ENCODE results near the gene CHST11.

CHST11 gene

DNA sequence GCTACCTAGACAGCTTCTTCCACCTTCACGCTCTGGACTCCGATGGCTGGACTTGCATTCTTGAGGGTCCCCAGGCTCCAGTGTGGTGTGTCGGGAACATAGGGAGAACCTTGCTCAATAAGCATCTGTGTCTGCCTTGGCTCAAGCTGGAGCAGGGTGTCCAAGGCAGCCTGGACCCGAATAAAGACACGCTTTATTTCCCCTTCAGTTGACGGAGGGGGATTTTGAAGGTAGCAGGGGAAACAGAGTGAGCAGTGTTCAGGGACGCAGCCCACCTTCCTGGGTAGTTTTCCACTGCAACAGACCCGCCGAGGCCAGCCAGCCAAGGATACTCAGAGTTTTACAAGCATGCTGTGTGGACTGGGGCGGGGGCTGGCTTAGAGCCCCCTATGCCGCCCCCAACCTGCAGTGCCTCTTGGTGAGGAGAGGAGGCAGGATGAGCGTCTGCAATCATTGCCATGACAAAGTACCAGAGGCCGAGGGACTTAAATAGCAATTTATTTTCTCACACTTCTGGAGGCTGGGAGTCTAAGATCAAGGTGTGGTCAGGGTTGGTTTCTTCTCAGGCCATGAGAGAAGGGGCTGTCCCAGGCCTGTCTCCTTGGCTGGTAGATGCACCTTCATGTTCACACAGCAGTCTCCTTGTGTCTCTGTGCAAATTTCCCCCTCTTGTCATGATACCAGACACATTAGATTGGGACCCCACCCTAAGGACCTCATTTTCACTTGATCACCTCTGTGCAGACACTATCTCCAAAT, 201.2 kb downstream of the CHST11 start:
- DNase-seq: peak; percentile 67

DNA sequence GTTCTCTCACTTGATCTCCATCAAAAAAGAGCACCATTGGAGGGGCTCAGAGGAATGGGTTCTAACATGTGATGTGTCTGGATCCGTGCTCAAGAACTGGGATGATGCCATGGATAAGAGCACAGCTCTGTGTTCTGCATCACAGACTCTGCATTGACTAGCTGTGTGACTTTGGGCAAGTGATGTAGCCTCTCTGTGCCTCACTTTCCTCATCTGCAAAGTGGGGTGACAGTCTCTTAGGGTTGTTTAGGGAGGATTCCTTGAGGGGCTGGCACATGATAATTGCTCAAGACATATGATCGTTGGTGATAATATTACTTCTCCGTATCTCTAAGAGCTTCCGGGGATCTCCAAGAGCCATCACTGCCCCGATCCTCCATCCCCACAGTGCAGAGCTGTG, 202.3 kb downstream of the CHST11 start:
- no peak for DNase-seq

DNA sequence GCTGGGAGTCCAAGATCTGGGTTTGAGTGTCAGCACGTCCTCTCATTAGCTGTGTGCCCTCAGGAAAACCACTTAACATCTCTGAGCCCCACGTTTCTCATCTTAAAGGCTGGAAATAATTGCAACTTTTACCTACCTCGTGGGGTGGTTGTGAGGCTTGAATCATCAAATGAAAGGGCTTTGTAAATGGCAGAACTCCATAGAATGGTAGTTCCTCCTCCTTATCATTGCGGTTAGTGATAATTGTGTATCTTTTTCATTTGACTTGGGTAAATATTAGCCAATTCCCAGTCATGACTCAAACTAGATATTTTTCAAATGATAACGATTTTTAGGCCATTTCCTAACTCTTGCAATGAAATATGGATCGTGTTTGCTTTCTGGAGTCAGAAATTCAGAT, 205.5 kb downstream of the CHST11 start:
- no peak for DNase-seq

DNA sequence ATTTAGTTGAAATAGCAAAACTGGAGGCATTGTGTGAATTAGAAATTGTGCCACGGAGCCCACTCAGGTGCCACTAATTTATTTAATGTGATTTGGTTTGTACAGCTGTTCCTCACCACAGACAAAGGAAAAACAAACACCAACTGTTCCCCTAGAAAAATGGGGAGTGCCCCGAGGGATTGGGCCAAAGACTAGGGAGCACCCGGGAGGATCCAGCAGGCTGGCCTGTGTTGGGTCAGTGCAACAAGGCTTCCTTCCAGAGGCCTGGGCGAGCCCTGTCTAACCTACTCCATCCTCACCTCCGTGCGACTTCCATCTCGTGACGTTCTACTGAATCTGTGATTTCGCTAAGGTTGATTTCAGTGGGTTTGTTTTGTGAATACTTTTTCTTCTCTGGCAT, 206.2 kb downstream of the CHST11 start:
- DNase-seq: no peak

DNA sequence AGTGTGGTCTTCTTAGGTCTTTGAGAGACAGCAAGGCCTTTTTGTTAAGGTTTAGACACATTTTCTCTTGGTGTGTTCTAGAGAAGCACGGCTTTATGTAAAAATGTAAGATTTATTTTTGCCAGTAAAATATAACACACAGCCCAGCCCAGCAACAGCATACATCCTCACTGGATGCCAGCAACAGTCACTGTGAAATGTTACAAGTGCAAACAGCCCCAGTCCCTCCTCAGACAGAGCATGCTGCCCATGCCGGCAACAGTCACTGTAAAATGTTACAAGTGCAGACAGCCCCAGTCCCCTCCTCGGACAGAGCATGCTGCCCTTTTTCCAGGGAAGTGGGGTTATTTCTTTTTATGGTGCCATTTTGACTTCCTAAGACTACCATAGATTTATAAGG, 207.6 kb downstream of the CHST11 start:
- no peak for DNase-seq

DNA sequence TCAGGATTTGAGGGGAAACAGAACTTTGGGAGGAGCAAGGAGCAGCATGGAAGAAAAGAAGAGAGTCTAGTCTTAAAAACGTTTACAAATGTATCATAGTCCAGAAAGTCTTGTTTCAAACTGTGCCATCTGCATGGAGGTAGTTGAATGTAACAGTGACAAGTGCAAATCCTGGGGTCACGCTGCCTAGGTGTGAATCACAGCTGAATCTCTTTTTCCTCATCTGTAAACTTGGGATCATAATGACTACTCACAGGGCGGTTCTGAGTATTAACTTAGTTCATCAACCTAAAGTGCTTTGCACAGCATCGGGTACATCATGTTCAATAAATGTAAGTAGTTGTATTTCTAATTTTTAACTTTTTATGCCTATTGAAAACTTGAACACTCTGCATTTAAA, 208.5 kb downstream of the CHST11 start:
- DNase-seq: no peak

DNA sequence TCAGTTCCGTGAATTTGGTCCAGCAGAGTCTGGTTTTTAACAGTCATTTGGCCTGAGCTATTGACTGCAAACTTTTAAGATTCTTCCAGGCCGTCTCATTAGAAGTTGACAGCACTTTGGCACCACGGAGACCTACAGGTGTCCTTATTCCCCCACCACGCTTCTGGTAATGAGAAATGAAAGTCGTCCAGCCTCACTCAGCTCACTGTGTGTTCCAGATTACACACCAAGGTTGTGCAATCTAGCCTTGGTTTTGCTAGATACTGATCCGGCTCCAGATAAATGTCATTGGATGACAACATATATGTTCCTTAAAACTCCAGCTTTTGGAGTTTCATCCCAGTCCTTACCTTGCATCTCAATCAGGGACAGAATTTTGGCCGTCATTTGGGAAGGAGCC, 210.4 kb downstream of the CHST11 start:
- no peak for DNase-seq

DNA sequence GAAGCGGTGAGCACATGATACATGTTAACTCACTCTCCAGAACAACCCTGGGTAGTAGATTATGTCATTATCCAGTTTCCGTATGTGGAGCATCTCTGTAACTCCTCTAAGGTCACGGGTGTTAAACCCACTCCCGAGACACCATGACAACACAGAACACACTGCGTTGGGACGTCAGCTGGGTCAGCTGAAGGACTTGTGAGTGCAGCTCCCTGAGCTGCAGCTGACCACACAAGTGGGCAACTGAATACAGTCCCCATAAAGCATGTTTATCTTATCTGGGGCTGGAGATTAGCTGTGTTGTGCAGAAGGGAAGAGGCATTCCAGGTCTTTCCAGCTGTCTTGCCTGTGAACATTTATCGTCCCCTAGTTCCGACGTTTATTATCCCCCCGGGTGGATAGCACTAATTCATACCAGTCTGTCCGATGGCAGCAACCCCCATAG, 211.5 kb downstream of the CHST11 start:
- no peak for DNase-seq

DNA sequence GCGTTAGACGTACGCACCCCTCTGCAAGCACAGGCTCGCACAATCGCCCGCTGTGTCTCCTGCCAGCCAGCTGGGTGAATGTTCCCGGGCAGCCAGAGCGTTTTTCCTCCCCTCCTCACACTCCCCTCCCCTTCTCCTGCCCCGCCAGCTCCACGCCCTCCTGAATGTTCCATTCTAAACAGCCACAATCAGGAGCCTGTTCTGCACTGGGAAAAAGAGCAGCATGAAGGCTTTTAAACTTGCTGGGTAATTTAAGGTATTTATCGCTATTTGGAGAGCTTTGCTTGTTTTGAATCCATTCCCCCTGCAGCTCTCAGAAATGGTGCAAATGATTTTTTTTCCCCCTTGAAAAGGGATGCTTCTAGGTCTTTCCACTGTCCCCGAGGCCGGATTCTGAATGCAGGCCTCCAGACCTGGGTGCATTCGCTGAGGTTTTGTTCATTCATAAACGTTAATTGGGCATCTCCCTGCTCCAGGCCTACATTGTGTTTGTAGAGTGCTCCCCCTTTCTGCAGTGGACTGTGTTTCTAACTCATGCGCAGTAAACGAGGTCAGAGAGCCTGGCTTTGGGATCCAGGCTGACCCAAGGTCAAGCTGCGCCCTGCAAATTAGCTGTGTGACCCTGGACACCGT, 212.5 kb downstream of the CHST11 start:
- peak; percentile 85 for DNase-seq

DNA sequence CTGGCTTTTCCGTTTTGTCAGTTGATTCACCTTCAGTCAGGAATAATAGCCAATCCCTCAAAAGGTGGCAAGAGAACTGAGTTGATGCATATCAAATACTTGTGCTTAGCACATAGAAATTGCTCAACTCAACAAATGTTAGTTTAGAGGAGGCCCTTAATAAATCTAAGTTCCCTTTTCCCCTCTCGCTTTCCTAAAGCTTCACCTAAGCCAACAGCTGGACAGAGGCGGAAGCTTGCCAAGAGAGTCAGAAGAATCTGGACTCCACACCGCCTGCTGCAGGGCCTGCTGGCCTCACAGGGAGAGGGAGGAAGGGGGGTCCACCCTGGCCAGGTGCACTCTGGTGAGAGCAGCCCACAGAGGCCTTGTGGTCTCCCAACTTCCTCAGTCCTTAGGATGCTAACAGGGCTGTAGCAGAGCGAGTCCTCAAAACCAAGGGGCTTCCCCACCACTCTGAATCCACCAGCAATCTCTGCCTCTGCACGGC, 213.1 kb downstream of the CHST11 start:
- DNase-seq: peak; percentile 84

DNA sequence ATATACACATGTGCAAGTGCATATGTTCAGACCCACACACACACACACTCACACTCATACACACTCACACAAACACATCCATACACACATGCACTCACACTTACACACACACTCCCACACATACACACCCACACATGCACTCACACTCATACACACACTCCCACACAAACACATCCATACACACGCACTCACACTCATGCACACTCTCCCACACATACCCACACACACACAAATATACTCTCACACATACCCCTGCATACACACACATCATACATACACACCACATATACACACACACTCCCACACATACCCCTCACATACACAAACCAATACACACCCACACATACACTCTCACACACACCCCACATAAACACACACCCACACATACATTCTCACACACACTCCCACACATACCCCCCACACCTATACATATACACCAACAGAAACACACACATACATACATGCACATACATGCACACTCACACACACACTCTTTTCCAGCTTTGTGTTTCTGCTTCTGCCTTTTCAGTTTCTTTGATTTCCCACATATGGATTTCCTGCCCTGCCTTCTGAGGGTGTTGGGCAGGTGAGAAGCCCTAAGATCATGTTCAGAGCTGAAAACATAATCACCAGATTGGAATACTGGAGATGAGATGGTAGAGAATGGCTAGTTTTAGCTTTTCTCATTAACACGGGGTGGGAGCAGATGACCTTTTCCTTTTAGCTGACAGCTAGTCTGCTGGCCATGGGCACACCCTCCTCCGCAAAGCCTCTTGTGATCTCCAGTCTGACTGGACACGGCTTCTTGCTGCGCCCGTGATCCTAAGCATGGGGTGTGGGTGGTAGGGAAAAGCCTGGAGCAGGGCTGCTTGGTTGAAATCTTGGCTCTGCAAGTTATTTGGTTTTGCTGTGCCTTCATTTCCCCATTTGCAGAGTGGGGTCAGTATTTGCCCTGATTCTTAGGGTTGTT, 214.0 kb downstream of the CHST11 start:
- DNase-seq: no peak

DNA sequence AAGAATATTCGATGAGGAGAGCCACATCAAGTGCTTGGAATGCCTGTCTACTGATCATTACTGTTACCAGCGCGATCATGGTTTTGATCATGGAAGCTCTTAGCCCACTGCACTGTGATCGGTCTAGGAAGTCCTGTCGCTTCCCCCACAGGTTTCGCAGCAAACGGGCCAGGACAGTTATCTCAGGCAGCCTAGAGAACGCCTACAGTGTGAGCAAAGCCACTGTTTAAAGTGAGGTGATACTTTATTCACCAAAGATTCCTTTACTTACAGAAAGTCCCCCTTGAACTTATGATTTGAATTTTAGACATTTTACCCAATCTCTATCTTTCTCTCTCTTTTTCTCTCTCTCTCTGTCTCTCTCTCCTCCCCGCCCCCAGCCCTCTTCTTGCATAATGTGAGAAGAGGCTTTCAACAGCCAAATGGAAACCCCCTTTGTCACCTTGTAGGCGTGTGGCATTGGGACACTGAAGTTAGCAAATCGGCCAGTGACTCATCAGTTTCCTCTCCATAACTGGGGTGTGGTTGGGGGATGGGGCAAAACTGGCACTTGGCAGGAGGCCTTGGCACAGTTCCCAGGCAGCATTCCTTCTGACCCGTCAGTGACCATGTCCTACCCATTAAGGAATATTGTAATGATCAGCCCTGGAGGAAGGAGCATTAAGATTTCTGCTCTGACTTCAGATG, 214.8 kb downstream of the CHST11 start:
- DNase-seq: peak; percentile 72

DNA sequence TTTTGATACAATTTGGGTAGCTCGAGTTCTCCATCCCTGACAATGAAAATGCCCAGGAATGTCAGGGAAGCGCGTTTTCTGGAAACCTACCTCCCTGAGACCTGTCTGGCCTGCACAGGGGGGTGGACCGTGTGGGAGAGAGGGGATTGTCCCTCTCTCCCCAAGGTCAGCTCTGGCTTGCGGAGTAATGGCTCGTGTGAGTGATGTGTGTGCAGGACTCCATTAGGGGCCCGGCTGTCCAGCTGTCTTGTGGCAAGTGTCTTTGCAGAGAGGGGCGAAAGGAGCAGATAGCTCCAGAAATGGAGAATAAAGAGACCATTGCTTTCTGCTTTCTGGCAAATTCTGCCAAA, 215.3 kb downstream of the CHST11 start:
- DNase-seq: no peak

DNA sequence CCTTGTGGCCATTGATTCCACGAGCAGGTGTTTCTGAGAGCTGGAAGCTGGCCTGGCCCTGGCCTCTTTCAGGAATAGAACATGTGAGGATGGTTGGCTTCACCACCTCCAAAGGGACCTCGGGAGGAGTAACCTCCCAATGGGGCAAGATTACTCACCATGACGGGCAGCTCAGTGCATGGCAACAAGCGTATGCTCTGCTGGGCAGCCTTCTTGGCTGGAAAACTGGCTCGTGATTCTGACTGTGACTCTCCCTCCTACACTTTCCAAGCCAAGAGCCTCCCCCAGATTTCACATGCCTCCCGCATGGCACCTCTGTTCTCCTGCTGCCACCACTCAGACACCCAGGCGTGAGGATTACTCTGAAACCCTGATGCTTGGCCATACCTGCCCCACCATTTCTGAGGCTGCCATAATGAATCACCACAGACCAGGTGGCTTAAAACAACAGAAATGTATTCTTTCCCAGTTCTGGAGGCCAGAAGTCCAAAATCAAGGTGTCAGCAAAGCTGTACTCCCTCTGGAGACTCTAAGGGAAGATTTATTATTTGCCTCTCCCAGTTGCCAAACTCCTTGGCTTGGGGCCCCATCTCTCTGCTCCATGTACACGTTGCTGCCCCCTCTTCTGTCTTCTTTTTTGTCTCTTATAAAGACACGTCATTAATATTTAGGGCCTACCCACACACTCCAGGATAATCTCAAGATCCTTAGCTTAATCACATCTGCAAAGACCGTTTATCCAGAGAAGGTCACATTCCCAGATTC, 215.9 kb downstream of the CHST11 start:
- DNase-seq: no peak

DNA sequence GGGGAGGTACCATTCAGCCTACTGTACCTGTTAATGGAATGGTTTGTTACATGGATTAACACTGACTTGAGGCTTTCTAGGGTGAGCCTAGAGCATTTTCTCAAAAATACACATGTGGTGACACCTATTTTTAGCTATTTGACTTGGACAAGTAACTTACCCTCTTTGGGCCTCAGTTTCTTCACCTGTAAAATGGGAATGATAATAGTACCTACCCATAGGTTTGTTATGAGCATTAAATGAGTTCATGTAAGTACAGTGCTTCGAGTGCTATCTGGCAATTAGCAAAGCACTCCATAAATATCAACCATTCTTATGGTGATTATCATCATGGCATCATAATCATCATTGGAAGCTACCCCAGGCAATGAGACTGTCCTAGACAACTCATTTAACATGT, 216.5 kb downstream of the CHST11 start:
- DNase-seq: no peak

DNA sequence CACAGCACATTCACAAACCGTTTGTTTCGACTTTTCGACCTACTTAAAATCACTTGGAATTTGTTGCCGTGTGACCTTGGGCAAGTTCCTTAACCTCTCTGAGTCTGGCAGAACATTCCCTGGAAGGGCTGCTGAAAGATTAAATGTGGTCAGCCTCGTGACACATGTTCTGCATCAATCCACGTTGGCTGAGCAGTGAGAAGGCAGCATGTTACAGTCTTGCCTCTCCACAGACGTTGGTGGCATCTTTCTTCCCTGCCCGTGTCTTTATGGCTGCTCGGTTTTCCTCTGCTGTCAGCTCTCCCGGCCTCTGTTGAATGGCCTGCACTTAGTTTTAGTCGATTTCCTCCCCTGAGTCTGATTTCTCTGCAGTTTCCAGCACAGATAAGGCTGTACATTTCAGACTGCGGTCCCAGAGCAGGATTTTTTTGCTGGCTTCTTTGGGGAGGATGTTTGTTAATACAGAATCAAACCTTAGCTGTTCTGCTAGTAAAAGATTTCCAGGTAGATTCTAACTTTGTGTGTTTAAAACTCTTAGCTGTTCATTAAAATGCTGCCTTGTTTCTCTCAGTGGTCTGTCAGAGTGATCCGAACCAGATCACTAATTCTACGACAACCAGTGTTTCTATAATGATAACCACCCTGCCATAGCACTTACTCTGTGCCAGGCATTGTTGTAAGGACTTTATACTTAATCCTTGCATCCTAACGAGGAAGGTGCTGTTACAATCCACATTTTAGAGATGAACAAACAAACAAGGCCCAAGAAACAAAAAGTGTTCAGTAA, 217.1 kb downstream of the CHST11 start:
- DNase-seq: no peak

DNA sequence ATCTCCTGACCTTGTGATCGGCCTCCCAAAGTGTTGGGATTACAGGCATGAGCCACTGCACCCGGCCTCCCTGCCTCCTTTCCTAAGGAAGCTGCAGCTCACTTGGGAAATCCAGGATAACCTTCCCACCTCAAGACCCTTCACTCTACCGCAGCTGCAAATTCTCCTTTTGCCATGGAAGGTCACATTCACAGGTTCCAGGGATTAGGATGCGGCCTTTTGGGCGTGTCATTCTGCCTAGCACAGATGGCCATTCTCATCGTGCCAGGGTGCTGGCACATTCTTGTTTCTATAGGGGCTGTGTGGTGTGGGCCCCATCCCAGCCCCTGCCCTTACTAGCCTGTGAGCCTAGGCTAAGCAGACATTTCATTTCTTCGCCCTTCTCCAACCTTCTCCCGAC, 219.9 kb downstream of the CHST11 start:
- DNase-seq: no peak

DNA sequence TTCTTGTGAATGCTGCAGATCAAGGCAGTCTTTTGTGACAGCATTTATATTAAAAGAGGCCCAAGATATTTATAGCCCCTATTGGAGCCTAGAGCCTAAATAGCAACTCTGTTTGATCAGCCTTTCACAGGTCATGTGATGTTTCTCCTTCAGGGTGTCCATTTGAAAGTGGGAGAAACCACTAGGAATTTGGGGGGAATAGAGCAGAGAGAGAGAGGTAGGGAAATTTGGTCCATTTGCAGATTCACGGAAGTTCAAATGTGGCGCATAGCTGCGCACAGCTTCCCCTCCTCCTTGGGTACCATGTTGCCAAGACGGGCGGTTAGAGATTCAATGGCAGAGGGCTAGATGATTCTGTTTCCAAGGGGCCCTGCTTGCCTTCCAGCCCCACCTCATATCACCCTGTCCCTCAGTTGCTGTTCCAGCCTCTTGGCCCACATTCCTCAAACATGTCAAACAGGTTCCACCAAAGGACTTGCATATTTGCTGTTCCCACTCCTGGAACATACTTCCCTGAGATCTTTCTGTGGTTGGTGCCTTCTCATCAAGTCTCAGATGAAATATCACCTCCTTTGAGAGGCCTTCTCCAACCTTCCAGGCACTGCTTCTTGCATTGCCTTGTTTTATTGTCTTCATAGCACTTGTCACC, 220.8 kb downstream of the CHST11 start:
- DNase-seq: no peak

DNA sequence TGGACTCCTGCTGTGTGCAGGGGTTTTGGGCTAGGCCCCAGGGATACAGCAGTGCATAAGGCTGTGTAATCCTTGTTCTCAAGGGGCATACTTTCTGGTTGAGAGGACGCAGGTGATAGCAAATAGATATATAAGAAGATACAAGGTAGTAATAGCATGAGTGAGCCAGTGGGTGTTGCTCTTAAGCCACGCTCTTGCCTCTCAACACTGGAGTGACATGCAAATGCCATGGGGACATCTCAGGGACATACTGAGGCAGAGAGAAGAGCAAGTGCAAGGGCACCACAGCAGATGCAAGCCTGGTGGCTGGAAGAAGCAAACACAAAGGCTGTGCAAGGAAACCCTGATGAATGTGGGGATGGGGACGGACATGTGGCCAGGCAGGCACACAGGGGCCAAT, 223.3 kb downstream of the CHST11 start:
- no peak for DNase-seq

DNA sequence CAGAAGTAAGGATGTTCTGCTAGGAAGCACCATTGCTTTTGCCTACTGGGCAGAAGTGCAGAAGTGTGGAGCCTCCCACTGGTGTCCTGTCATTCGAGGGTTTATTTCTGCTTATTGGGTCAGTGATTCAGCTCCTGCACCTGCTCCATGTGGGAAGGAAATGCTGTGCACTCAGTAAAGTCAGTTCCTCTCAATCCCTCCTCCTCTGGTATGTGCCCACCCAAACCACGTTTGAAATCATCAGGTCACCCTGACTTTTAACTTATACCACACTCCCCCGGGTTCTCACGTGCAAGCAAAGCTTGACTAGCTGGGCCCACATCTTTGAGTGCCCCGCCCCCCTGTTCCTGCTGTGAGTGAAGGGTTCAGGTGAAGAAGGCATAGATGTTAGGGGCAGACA, 223.7 kb downstream of the CHST11 start:
- no peak for DNase-seq
